ENCODE measurements around the gene KRT10.

Gene KRT10

GRCh38 chr17:40822132-40822812 is at the start of gene KRT10:
Gene KRT10 (minus strand): TSS chr17:40822614. CDS start chr17:40822585, 29 bp downstream.
- no peak for DNase-seq (ENCODE audit: low read depth)
- in situ Hi-C loops (cut with HindIII; ENCODE audit: low sequenced_read_pairs): no loop called here
- TF ChIP-seq CTCF (IDR thresholded peaks at IDR 0.05; ENCODE audit: low read depth, low read length, missing control alignments): no peak
- H3K4me3 ChIP-seq (ENCODE audit: low read depth, low read length): no peak within 1 kb of the TSS

GRCh38 chr17:40871316-40871715 is 48.9 kb upstream of the KRT10 start:
- in situ Hi-C loops (cut with HindIII; ENCODE audit: low sequenced_read_pairs): no loop called here
- no peak overlapping the region for H3K4me3 ChIP-seq (ENCODE audit: low read depth, low read length)
- TF ChIP-seq CTCF (IDR thresholded peaks at IDR 0.05; ENCODE audit: low read depth, low read length, missing control alignments): no peak
- DNase-seq (ENCODE audit: low read depth): no peak

- no peak for TF ChIP-seq CTCF (IDR thresholded peaks at IDR 0.05; ENCODE audit: low read depth, low read length, missing control alignments)
- in situ Hi-C loops (cut with HindIII; ENCODE audit: low sequenced_read_pairs): no loop called here
- no peak for DNase-seq (ENCODE audit: low read depth)
- no peak overlapping the region for H3K4me3 ChIP-seq (ENCODE audit: low read depth, low read length)
Measured at GRCh38 chr17:40870136-40870535, 47.7 kb upstream of the KRT10 start.

GRCh38 chr17:40866838-40867237 is 44.4 kb upstream of the KRT10 start, which contains the start of gene KRT12:
Gene KRT12 (minus strand): TSS chr17:40867223. CDS start chr17:40867186, 37 bp downstream.
- no peak for DNase-seq (ENCODE audit: low read depth)
- H3K4me3 ChIP-seq (ENCODE audit: low read depth, low read length): no peak within 1 kb of the TSS
- in situ Hi-C loops (cut with HindIII; ENCODE audit: low sequenced_read_pairs): no loop called here
- no peak for TF ChIP-seq CTCF (IDR thresholded peaks at IDR 0.05; ENCODE audit: low read depth, low read length, missing control alignments)

GRCh38 chr17:40864661-40865390 is 42.4 kb upstream of the KRT10 start:
- DNase-seq (ENCODE audit: low read depth): no peak
- no peak overlapping the region for H3K4me3 ChIP-seq (ENCODE audit: low read depth, low read length)
- TF ChIP-seq CTCF (IDR thresholded peaks at IDR 0.05; ENCODE audit: low read depth, low read length, missing control alignments): no peak
- in situ Hi-C loops (cut with HindIII; ENCODE audit: low sequenced_read_pairs): no loop called here

GRCh38 chr17:40862985-40863733 is 40.7 kb upstream of the KRT10 start:
- H3K4me3 ChIP-seq (ENCODE audit: low read depth, low read length): no peak overlapping the region
- TF ChIP-seq CTCF (IDR thresholded peaks at IDR 0.05; ENCODE audit: low read depth, low read length, missing control alignments): peak; percentile 43
- in situ Hi-C loops (cut with HindIII; ENCODE audit: low sequenced_read_pairs): no loop called here
- DNase-seq (ENCODE audit: low read depth): no peak

All from astrocyte of the cerebellum (primary cell).